GM19240 (cell line): ENCODE measurements around the gene CA11.
"Not testable (repeated sequence)": the region's sequence is repeated elsewhere in the genome, so short reads cannot be mapped to it uniquely, and the experiment has no call there.

ENCODE experiments used
- DNase-seq: peaks from one replicate; pipeline ENCODE4 v3.0.0; 2011; ENCODE audit warnings: low spot score; ENCODE audit not compliant: insufficient read length

CA11 gene

DNA sequence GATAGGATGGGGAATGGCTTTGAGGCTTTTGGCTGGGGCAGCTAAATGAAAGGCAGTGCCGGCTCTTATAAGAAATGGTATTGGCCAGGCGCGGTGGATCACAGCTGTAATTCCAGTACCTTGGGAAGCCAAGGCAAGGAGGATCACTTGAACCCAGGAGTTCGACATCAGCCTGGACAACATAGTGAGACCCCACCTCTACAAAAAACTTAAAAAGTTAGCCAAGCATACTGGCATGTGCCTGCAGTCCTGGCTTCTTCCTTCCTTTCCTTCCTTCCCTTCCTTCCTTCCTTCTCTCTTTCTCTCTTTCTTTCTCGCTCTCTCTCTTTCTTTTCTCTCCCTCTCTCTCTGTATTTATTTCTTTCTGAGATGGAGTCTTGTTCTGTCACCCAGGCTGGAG lies 3.1 kb downstream of the CA11 start:
- DNase-seq = no peak

GRCh38 chr19:48641850-48642249 lies 4.1 kb downstream of the CA11 start:
- DNase-seq = no peak

- no peak for DNase-seq
Observed at GRCh38 chr19:48639483-48640375, 6.3 kb downstream of the CA11 start.

GRCh38 chr19:48638831-48639381 lies 7.1 kb downstream of the CA11 start:
- no peak for DNase-seq

- no peak for DNase-seq
Observed at GRCh38 chr19:48637948-48638830, 7.8 kb downstream of the CA11 start.

DNA sequence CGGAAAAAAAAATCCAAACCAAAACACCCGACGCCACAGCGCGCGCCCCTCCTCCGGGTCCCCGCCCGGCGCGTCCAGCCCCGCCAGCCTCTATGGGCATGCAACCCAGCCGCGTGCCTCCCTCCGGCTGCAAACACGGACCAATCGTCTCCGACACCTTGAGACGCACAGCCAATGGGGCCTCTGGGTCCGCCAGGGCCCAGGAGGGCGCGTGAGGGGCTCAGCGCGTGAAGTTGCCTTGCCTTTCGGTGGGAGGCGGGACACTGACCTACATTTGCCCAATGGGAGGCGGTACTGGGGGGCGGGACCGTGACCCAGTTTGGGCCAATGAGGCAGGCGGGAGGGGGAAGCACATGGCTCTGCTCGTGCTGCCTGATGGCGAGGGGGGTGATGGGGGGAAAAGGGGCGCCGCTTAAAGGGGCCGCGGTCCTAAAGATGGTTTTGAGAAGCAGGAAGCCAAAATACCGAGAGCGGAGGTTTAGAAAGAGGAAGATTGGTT lies 8.5 kb downstream of the CA11 start:
- DNase-seq = peak; percentile 90

DNA sequence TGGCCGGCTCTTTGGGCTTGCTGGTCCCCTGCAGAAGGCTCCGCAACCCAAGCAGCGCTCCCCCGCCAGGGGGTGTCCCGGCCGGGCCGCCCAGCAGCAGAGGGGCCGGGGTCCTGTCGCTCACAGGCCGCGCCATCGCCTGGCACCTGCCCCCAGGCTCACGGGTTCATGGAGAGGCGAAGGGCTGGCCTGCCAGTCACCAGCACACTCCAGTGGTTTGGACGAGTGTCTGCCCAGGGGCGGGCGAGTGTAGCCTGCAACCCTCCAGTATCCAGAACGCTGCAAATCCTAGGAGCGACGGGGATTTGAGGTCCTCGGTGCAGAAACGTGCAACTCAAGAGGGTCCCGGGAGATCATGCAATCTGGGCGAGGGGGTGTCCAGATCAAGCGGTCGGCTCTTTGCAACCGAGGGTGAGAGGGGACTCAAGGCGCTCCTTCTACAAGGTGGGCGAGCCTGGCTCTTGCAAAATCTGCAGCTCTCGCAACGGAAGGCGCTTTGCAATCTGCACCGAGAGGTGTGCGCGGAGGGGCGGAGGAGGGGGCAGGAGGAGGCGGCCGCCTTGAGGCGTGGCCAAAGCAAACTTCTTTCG lies 9.0 kb downstream of the CA11 start, which contains the start of gene DBP:
Gene DBP (minus strand): TSS at position 521 of the 590 bp plus-strand sequence. CDS start 385 bp downstream, at position 136.
- no peak for DNase-seq

- DNase-seq = no peak
Observed at GRCh38 chr19:48635966-48636858, 9.8 kb downstream of the CA11 start.

DNA sequence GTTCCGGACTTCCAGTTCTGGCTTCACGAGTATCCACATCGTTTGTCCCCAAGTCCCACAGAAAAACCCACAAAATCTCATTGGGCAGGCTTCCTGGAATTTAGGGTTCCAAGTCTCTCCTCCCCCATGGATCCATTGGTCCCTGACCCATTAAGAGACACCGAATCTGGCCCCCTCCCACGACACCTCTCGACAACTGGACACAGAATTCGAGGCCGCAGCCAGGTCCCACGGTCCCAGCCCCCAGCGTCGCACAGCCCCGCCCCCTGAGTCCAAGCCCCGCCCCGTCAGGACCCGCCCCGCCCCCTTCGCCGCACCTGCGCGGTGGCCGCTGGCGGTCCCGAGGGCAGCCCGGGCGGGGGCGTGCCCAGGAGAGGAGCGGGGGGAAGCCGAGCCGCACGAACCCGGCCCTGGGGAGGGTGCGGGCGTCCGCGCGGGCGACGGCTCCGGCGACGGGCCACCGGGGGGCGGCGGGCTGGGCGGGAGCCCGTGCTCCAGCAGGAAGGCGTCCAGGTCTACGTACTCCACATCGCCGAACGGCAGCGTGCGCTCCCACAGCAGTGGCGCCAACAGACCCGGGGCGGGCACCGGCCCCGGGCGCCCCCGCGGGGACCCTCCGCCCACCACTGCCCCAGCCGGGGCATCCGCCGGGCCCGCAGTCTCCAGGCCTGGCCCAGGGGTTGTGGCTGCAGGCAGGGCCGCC lies 10.6 kb downstream of the CA11 start:
- DNase-seq = peak; percentile 61

- DNase-seq = peak; percentile 85
Observed at GRCh38 chr19:48634424-48635262, 11.3 kb downstream of the CA11 start.

DNA sequence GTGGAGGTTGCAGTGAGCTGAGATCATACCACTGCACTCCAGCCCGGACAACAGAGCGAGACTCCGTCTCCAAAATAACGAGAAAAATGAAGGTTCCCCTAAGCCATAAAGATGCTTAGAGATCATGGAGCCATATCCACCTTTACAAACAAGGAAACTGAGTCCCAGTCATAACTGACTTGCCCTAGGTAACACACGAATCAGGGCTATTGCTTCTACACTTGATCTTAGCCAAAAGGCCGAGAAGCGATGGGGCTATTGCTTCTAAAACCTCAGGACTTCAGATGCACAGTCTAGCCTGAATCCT lies 12.0 kb downstream of the CA11 start:
- DNase-seq = no peak

DNA sequence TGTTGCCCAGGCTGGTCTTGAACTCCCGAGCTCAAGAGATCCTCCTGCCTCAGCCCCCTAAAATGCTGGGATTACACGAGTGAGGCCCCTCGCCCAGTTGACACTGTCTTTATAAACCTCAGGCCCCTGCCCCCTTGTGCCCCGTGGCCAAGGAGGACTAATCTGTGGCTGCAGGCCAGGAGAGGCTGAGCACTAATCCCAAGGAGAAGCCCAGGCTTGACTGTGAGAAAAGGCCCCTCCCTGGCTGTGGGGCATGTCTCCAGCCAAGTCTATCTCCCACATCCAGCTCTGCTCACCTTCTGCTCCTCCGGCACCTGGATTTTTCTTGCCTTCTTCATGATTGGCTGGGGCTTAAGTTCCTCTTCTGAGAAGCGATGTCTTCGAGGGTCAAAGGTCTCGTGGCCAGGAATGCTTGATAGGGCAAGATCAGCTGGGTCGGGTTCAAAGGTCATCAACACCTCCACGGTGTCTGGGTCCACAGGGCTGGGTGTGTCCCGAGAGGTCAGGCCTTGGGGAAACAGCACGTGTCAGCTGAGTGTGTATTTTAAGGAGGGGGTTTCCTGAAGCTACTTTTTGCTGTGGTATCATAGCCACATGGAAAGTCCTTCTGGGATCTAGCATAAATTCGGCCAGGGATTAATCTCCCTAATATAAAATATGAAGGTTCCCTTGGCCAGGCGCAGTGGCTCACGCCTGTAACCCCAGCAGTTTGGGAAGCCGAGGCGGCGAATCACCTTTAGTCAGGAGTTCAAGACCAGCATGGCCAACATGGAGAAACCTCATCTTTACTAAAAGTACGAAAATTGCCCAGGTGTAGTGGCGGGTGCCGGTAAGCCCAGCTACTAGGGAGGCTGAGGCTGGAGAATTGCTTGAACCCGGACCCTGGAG lies 12.6 kb downstream of the CA11 start:
- DNase-seq = no peak

DNA sequence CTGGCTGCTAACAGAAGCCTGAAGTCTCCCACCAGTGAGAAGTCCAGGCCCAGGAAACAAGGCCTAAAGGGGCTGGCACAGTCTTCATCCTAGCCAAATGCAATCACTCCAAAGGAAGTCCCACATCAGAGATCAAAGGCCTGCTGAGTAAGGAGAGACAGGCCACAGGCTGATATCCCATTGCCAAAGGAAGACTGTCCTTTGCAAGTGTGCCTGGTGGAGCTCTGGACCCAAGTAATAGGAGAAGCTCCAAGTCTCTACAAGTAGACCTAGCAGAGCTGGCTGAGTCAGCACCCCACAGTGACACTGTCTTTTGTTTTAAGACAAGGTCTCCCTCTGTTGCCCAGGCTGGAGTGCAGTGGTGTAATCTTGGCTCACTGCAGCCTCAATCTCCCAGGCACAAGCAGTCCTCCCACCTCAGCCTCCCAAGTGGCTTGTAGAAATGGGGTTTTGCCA lies 13.3 kb downstream of the CA11 start:
- DNase-seq = no peak

DNA sequence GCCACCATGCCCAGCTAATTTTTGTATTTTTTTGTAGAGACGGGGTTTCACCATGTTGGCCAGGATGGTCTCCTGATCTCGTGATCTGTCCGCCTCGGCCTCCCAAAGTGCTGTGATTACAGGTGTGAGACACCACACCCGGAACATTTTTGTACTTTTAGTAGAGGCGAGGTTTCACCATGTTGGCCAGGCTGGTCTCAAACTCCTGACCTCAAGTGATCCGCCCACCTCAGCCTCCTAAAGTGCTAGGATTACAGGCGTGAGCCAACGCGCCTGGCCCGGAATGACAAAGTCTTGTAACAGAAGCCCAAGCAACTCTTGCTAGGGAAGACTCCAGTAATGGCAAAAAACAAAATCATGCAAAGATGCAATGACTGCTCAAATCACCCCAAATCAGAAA lies 13.7 kb downstream of the CA11 start:
- not testable (repeated sequence) for DNase-seq

DNA sequence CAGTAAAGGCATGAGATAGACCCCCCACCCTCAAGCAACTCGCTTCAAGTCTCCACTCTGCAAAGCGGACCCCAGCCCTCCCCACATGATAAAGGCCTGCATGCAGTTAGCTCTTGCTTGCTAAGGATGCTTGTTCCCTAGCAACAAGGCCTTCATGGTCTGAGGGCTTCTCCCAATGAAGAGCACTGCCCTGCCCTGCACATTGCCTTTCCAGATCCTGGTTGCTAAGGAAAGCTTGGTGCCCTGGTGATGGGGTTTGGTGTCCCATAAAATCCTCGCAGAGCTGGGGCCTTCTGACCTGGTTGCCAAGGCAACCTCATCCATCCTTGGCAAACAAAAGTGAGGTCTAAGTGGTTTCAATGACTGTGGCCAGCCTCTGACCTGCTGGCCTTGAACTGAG lies 14.8 kb downstream of the CA11 start:
- DNase-seq = no peak

DNA sequence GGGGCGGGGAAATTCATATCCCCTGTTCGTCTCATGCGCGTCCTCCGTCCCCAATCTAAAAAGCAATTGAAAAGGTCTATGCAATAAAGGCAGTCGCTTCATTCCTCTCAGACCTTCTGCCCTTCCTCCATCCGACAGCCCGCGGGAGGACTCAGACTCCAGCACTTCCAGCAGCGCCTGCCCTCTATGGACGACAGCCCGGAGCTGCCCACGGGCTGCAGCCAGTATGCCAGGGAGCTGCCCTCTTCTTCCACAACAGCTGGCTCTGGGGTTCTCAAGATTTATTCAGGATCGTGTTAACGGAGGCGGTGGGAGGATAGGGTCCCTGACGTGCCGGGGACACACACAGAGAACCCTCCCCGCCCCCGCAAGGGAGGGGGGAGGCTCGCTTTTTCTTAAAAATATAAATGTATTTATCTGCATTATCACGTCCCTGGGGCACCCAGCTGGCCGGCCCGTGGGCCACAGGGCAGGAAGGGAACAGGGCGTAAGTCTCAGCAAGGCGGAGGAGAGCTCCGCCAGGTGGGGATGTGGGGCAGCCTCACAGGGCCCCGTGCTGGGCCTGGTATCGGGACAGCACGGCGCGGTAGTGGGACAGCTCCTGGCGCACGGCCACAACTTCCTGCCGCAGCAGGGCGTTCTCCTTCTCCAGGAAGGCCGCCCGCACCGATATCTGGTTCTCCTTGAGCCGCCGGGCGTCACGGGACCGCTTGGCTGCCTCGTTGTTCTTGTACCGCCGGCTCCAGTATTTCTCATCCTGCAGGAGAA lies 15.5 kb downstream of the CA11 start:
- no peak for DNase-seq
